GM19035 (cell line): ENCODE results near the gene FRMD1.

Experiments
- ATAC-seq: cut with Tn5 transposase; IDR thresholded peaks from one replicate; pipeline ENCODE4 v1.9.1; 2021; ENCODE audit not compliant: unreplicated experiment

FRMD1 gene

DNA sequence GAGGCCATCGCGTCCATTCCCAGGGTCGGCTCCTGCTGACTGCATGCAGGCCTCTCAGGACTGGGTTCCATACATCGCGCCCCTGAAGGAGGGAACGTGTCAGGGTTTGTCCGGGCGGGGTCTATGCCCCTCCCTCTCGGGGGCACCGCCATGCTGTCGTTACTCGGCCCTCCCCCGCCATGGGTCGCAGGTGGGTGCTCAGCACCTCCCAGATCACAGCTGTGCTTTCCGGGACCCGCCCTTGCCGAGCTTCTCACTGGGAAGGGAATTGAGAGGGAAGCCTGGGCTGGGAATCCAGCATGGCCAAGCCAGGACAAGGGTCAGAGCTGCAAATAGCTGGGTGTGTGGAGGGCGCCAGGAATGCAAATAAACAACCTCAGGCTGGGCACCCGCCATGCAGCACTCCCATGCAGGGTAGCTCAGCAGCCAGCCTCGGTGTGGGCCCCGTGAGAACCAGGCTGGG is at the start of gene FRMD1:
Gene FRMD1 (minus strand): TSS at position 270 of the 463 bp plus-strand sequence. CDS start 118 bp downstream, at position 152.
- ATAC-seq: no peak

- no peak for ATAC-seq
Measured at GRCh38 chr6:168128006-168128630, 49.1 kb upstream of the FRMD1 start.

DNA sequence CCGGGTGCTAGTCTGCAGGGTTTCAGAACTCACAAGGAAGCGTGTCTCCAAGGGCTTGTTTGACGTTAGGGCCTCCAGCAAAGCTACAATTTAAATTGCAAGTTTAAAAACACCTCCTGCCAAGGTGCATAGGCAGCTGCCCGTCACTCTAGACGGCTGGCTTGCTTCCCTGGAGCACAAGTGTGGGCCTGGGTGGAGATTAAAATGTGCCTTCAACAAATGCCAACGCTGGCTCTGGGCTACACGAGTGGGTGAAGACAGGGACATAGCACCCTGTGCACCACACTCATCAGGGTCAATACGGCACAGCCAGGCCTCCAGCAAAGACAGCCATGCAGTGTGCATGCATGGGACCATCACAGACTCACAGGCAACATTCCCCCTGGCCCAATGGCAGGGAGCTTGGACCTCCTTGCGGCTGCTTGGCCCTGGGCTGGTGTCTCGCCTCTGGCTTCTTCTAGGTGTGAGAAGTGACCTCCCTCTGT is 48.4 kb upstream of the FRMD1 start:
- no peak for ATAC-seq

DNA sequence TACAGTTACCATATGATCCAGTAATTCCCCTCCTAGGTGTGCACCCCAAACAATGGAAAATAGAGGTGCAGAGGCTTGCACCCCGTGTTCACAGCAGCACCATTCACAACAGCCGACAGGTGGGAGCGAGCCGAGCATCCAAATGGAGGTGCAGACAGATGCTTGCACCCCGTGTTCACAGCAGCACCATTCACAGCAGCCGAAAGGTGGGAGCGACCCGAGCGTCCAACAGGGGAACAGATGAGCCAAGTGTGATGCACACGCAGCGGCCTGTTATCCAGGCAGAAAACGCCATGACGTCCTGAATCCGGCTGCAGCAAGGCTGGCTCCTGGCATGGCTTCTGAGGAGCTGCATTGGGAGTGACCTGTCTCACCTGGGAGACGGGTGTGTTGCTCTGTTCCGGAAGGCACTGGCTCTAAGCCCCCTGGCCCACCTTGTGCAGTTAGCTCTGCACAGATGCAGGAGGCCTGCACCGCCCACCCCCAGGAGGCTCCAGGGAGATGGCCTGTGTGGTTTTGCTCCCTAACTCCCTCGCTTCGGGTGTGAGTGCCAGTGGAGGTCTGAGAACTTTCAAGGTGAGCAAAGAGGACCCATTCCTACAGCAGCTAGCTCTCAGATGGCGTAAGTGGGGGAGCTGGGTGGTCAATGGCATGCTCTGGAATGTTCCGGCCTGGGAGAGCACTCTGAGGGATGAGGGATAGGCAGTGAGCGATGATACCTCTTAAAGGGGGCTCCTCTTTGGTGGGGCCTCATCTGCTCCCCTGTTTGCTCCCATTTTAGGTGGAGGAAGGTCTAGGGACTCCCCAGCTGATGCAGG is 47.8 kb upstream of the FRMD1 start:
- ATAC-seq: no peak

- ATAC-seq: no peak
Measured at GRCh38 chr6:168125429-168126001, 46.5 kb upstream of the FRMD1 start.

GRCh38 chr6:168124921-168125320 is 45.9 kb upstream of the FRMD1 start:
- ATAC-seq: no peak

DNA sequence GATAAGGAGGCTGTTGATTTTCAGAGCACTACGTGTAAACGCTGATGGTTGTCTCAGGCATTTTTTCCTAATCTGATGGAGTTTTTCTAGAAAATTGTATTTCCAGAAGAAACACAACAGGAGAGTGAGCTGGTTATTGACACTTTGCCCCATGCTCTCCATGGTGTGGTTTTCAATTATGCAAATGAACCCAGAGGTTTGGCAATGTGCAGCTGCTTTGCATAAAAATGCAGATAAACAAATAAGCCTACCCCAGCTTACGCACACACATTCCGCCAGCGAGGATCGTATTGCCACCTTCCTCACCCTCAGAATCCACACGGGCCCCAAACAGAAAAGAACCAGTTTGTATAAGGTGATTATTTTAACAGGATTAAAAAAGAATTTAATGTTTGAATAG is 45.1 kb upstream of the FRMD1 start:
- ATAC-seq: no peak

DNA sequence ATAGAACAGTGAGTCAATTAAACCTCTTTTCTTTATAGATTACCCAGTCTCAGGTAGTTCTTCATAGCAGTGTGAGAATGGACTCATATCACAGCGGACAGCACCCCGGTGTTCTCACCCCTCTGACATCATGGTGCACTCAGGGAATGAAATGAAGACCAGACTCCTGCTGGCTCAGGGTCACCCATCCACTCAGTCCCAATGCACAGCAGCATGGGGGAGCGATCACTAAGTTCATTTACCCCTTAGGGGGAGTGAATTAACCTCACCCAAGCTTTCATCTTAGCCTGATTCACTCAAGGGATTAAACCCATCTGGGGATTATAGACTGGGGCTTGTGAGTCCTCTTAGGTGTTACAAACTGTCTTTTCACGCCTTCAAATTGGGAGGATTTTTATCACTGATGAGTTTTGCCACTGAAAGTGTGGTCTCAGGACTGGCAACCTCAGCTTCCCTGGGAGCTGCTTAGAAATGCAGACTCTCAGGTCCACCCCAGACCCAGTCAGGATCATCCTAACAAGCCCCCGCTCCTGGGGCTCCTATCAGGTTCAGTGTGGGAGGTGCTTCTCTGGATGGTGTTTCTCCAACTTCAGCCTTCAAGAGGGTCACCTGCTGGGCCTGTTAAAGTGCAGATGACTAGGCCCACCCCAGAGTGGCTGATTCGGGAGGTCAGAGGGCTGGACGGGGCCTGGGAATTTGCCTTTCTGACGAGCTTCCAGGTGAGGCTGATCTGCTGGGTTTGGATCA is 44.3 kb upstream of the FRMD1 start:
- ATAC-seq: no peak

DNA sequence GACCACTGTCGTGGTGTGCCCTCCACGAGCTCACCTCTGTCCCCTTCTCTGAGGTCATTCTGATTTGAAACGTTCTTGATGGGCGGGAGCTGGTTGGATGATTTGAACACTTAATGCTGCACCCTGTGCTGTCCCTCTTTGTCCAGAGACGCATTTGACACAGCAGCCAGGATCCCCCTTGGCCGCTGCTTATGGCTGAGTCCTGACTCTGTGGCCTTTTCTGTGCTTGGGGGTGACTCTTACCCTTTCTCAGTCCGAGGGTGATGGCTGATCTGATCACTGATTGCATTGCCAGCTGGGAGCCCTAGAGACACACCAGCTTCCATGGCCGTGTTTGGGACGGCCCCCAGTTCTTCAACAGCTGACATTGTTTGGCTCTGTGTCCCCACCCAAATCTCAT is 43.5 kb upstream of the FRMD1 start:
- no peak for ATAC-seq

GRCh38 chr6:168122011-168122410 is 43.0 kb upstream of the FRMD1 start:
- ATAC-seq: no peak

DNA sequence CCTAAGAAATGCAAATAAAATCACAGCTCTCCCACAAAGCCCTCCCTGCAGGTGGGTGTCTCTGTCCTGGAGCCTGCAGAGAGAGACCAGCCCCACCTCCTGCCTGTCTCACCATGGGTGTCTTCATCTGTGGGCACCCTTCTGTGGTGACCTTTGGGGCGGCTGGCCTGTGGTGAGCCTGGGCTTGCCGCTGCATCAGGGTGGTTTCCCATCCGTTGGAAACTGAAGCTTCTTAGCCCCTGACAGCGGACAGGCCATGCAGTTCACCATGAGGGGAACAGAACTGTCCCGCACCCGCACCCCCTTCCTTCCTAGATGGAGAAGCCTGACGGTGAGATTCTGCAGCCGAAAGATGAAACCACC is 42.3 kb upstream of the FRMD1 start:
- ATAC-seq: no peak

- ATAC-seq: no peak
Measured at GRCh38 chr6:168120390-168121302, 41.6 kb upstream of the FRMD1 start.

GRCh38 chr6:168119539-168119938 is 40.5 kb upstream of the FRMD1 start:
- ATAC-seq: no peak

DNA sequence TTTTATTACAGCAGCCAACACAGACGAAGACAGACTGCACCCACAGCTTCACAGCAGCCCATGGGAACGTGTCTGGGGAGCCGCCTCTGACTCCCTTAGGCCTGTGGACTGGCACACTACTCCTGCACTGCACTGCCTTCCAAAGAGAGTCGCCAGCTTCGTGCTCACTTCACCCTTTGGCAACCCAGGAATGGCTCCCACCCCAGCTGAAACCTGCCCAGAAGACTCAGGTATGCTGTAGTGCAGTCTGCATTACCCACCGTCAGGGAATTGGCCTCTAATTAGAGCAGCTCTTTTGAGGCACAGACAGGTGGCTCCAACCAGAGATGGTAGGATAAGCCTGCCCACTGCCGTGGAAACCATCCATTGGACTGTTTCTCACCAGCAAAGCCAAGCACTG is 39.9 kb upstream of the FRMD1 start:
- ATAC-seq: no peak

- no peak for ATAC-seq
Measured at GRCh38 chr6:168117942-168118341, 38.9 kb upstream of the FRMD1 start.

DNA sequence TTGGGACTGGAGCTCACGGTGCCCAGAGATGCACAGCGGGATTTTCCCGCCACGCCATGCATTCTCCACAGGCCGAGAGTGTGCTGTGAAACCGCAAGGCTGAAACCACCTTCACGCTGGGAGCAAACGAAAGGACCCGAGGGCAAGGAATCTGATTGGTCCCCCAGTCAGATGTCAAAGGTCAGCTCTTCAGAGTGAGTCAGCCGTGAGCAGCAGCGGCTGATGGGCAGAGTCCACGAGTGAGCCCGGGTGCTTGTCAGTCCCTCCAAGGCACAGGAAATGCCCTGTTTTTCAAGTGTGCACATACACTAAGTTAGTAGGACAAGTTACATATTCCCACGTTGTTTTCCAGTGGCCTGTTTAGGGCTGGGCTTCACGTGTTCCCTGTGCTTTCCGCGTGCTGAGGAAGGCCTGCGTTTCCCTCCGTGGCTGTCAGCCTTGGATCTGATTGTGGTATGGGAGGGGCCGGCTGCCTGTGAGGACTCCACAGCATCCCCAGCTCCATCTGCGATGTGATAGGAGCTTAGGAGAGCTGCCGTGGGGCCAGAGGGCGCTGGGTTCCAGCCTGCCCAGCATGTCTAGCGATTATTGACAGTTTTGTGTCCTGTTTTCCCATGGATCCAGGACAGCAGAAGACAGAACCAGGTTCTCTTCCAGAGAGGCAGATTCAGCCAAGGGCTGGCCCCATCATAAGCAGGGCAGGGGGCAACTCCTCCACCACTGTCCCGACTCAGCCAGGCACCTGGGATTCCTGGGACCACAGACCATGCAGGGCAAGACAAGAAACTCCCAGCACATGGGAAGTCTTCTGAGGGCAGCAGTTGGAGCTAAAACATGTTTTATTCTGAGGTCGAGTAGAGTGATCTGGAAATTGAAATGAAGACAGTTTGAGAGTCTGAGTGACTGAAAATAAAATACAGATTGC is 38.2 kb upstream of the FRMD1 start:
- no peak for ATAC-seq

GRCh38 chr6:168116438-168116974 is 37.5 kb upstream of the FRMD1 start:
- ATAC-seq: no peak

GRCh38 chr6:168115748-168116437 is 36.9 kb upstream of the FRMD1 start:
- ATAC-seq: no peak
